Measurements from ENCODE around the gene CACNA1C.

The CACNA1C gene

DNA sequence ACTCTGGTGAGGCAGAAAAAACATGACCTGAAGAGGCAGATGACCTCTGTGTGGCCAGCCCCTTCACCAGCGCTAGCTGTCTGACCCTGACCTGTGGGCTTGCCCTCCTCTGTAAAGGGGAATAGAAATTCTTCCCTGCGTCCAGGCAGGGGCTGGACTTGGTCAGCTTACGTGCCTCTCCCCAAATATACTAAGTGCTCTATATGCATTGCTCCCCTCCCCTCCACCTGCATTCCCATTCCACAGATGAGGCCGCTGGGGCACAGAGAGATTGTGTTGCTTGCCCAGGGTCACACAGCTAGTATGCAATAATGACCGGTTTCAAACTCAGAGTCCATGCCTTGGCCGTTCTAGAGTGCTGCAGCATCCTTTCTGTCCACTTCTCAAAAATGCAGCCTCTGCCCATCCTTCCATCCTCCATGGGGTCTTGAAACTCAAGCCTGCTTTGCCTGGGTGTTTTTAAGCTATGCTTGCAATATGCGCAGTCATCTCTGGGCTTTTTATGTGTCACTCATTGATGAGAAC, 303.9 kb downstream of the CACNA1C start:
- Histone ChIP-seq H3K27me3 (replicated peaks; ENCODE audit: control insufficient read depth, insufficient read depth, low read length) (no peaks in the 10 kb centered on the region), H3K4me1 (ENCODE audit: control insufficient read depth, insufficient read depth, low read length) (peaks cover 24% of the 10 kb centered on the region), H3K9ac (ENCODE audit: low read length) (no peak overlapping the region), H3K4me3 (ENCODE audit: low read length) (no peak overlapping the region), H3K36me3 (ENCODE audit: control insufficient read depth, insufficient read depth, low read length, severe bottlenecking) (no peaks in the 10 kb centered on the region), H3K9me3 (ENCODE audit: control insufficient read depth, low read length) (no peaks in the 10 kb centered on the region)
- no peak for DNase-seq (ENCODE audit: low read depth)

DNA sequence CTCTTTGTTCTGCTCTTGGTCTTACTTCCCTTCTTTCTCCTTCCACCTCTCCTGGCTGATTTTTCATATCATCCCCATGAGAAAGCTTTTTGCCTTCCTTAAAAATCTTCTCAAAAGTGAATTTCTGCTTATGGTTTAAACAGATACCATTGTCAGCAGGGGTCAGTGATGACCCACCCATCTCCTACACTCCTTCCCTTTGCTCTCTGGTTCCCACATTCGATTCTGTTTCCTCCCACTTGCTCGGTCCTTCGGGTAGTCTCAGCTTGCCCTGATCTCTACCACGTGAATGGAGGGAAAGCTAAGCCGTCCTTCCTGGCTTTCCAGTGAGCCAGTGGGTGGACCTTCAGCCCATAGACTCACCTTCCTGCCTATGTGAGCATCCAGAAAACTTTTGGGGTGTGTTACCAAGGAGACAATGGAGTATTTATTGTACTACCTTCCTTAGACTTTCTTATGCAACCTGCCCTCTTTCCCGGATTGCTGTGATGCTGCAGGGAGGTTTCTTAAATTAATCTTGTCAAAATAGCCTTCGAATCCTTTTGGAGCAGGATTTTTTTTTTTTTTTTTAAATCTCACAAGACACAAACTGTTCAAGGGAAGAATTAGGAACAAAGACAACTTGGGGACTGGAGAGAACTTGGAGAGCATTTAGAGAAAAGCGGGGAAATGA, 306.3 kb downstream of the CACNA1C start:
- Histone ChIP-seq H3K4me3 (ENCODE audit: low read length) (no peak overlapping the region), H3K9me3 (ENCODE audit: control insufficient read depth, low read length) (no peaks in the 10 kb centered on the region), H3K4me1 (ENCODE audit: control insufficient read depth, insufficient read depth, low read length) (peaks cover 24% of the 10 kb centered on the region), H3K9ac (ENCODE audit: low read length) (peak overlapping the region; percentile 55), H3K36me3 (ENCODE audit: control insufficient read depth, insufficient read depth, low read length, severe bottlenecking) (no peaks in the 10 kb centered on the region), H3K27me3 (replicated peaks; ENCODE audit: control insufficient read depth, insufficient read depth, low read length) (no peaks in the 10 kb centered on the region)
- DNase-seq (ENCODE audit: low read depth): no peak

DNA sequence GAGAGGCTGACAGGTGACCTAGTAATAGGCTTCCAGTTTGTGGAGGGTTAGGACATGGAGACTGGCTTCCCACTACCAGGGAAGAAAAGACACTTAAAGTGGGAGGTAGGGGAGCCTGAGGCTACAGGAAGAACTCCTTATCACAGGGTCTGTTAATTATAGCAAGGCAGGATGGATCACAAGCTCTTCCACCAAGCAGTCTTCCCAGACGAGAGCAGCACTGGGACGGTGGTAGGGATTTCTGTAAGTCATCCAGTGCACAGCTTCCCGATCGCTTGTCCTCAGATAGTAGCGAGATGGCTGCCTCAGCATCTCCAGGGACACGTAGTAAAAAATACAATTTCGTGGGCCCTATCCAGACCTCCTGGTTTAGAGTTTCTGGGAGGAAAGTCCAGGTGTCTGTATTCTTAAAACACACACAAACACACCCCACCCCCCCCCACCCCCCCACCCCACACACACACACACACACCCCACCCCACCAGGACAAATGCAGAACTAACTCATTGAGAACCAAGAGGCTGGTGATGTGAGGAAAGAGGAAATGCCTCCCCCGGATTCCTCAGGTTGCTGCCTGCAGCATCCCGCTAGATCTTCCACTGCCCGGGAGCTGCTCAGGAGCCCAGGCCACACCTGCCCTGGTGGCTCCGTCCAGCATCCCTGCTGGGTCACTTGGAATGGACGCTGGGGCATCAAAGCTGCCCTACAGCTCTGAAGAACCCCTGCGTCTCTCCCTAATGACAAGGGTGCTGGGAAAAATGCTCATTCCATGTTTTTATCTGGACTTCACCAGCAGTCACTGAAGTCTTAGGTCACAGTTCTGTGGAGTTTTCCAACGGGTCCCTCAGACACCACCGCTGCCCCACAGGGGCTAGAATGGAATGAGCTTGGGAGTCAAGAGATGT, 307.2 kb downstream of the CACNA1C start:
- H3K27me3 ChIP-seq (replicated peaks; ENCODE audit: control insufficient read depth, insufficient read depth, low read length): no peaks in the 10 kb centered on the region
- H3K4me3 ChIP-seq (ENCODE audit: low read length): no peak overlapping the region
- peaks cover 21% of the 10 kb centered on the region for H3K4me1 ChIP-seq (ENCODE audit: control insufficient read depth, insufficient read depth, low read length)
- H3K9ac ChIP-seq (ENCODE audit: low read length): no peak overlapping the region
- DNase-seq (ENCODE audit: low read depth): no peak
- no peaks in the 10 kb centered on the region for H3K36me3 ChIP-seq (ENCODE audit: control insufficient read depth, insufficient read depth, low read length, severe bottlenecking)
- no peaks in the 10 kb centered on the region for H3K9me3 ChIP-seq (ENCODE audit: control insufficient read depth, low read length)

DNA sequence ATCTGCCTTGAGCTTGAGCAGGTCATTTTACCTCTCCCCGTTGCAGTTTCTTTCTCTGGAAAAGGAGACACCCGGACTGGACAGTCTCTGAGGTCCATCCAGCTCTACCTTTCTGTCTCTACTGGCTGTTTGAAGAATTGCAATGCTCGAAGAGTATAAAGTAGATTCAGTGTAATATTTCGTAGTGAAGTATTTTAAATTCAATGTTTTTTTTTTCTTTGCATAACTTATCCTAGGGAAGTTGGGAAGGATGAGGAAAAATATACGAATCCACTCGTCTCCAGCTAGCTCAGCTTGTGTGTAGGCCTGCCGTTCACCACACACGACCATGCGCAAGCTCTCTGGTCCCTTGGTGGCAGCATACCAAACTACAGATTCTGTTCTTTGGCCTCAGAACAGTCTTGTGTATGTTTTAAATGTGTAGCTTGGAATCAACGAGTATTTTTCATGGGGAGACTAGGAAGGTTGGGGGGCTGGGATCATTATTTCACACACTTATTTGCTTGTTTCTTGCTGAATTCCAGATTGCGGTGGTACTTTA, 307.9 kb downstream of the CACNA1C start:
- Histone ChIP-seq H3K36me3 (ENCODE audit: control insufficient read depth, insufficient read depth, low read length, severe bottlenecking) (no peaks in the 10 kb centered on the region), H3K4me1 (ENCODE audit: control insufficient read depth, insufficient read depth, low read length) (peaks cover 20% of the 10 kb centered on the region)
- no peak for DNase-seq (ENCODE audit: low read depth)

DNA sequence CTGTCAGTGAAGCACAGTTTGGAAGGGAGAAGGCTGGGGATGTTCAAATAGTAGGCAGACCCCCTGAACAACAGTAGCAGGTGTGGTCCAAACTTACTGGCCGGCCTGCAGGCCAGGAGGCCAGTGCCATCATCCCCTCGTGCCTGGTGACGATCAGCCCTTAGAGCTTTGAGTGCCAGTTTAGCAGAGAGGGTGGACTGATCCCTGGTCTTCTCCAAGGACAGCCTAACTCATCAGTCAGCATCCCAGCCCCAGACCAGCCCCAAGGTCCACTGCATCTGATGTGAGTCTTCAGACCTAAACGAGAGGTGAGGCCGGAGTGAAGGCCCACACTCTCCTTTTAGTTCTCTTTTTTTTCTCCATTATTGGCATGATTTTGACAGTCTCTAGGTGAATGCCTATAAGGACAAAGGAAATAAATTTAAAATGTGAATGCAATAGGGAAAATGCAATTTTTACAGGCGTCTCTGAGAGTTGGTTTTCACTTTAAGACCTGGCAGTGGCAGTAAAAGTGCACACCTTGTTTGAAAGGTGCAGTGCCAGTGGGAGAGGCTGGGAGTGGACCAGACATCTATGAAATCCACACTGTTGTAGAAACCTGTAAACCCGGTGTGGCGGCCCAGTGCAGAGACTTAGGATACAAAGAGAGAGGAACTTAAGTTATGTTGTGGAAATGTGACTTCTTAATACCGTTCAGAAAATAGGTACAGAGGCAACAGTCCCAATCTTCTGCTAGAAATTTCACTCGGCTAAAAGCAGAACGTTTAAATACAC, 311.2 kb downstream of the CACNA1C start:
- no peaks in the 10 kb centered on the region for H3K36me3 ChIP-seq (ENCODE audit: control insufficient read depth, insufficient read depth, low read length, severe bottlenecking)
- H3K9ac ChIP-seq (ENCODE audit: low read length): no peak overlapping the region
- no peaks in the 10 kb centered on the region for H3K9me3 ChIP-seq (ENCODE audit: control insufficient read depth, low read length)
- peaks cover 6% of the 10 kb centered on the region for H3K4me1 ChIP-seq (ENCODE audit: control insufficient read depth, insufficient read depth, low read length)
- no peak overlapping the region for H3K4me3 ChIP-seq (ENCODE audit: low read length)
- H3K27me3 ChIP-seq (replicated peaks; ENCODE audit: control insufficient read depth, insufficient read depth, low read length): no peaks in the 10 kb centered on the region
- DNase-seq (ENCODE audit: low read depth): no peak

More for the DNA sequence above, 307.9 kb downstream of the CACNA1C start:
- Histone ChIP-seq H3K9ac (ENCODE audit: low read length) (no peak overlapping the region), H3K27me3 (replicated peaks; ENCODE audit: control insufficient read depth, insufficient read depth, low read length) (no peaks in the 10 kb centered on the region), H3K4me3 (ENCODE audit: low read length) (no peak overlapping the region), H3K9me3 (ENCODE audit: control insufficient read depth, low read length) (no peaks in the 10 kb centered on the region)

DNA sequence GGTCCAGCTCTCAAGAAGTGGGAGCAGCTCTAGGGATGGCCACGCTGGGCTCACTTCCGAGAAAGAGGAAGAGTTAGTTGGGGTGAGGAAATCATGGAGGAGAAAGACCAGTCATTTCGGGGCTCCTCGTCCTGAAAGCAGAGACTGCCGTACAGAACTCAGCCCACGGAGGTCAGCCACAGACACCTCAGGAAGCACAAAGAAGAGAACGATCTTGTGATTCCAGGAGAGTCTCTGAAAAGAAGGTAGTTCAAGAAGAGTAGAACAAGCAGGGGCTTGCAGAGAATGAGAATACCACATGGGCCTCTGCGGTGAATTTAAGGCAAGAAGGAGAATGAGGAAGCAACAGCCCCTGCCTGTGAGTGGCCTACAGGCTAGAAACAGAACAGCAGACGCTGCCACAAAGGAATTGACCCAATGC, 311.9 kb downstream of the CACNA1C start:
- no peaks in the 10 kb centered on the region for H3K9me3 ChIP-seq (ENCODE audit: control insufficient read depth, low read length)
- peaks cover under 1% of the 10 kb centered on the region for H3K4me1 ChIP-seq (ENCODE audit: control insufficient read depth, insufficient read depth, low read length)
- DNase-seq (ENCODE audit: low read depth): no peak
- no peaks in the 10 kb centered on the region for H3K36me3 ChIP-seq (ENCODE audit: control insufficient read depth, insufficient read depth, low read length, severe bottlenecking)
- H3K9ac ChIP-seq (ENCODE audit: low read length): no peak overlapping the region
- no peak overlapping the region for H3K4me3 ChIP-seq (ENCODE audit: low read length)
- H3K27me3 ChIP-seq (replicated peaks; ENCODE audit: control insufficient read depth, insufficient read depth, low read length): no peaks in the 10 kb centered on the region

DNA sequence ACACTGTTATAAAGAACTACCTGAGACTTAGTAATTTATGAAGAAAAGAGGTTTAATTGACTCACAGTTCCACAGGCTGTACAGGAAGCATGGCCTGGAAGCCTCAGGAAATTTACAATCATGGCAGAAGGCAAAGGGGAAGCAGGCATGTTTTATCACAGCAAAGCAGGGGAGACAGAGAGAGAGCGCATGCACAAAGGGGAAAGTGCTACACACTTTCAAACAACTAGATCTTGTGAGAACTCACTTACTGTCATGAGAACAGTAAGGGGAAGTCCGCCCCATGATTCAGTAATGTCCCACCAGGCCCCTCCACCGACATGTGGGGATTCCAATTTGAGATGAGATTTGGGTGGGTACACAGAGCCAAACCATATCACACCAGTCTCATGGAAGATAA, 313.9 kb downstream of the CACNA1C start:
- H3K9me3 ChIP-seq (ENCODE audit: control insufficient read depth, low read length): no peaks in the 10 kb centered on the region
- H3K36me3 ChIP-seq (ENCODE audit: control insufficient read depth, insufficient read depth, low read length, severe bottlenecking): no peaks in the 10 kb centered on the region
- H3K27me3 ChIP-seq (replicated peaks; ENCODE audit: control insufficient read depth, insufficient read depth, low read length): no peaks in the 10 kb centered on the region
- no peak overlapping the region for H3K4me3 ChIP-seq (ENCODE audit: low read length)
- no peak overlapping the region for H3K9ac ChIP-seq (ENCODE audit: low read length)
- H3K4me1 ChIP-seq (ENCODE audit: control insufficient read depth, insufficient read depth, low read length): no peaks in the 10 kb centered on the region
- DNase-seq (ENCODE audit: low read depth): no peak

DNA sequence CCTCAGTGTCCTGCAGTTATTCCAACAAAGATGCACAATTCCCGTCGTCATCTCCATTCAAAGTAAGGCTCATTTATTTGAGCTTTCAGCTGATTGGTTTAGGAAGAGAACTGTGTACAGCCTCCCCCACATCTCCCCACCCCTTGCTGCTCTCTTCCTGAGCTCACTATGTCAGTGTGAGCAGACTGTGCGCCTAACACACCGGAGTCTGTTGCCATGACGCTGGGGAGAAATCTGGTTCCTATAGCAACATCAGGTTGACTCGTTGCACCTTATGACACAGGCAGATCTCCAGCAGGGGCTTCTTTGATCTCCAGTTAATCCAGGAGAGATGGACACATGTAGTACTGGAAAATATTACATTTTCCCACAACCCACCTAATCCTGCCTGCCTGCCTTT, 319.4 kb downstream of the CACNA1C start:
- H3K9me3 ChIP-seq (ENCODE audit: control insufficient read depth, low read length): no peaks in the 10 kb centered on the region
- no peaks in the 10 kb centered on the region for H3K36me3 ChIP-seq (ENCODE audit: control insufficient read depth, insufficient read depth, low read length, severe bottlenecking)
- no peak overlapping the region for H3K9ac ChIP-seq (ENCODE audit: low read length)
- DNase-seq (ENCODE audit: low read depth): no peak
- H3K4me1 ChIP-seq (ENCODE audit: control insufficient read depth, insufficient read depth, low read length): peaks cover 6% of the 10 kb centered on the region
- H3K4me3 ChIP-seq (ENCODE audit: low read length): no peak overlapping the region
- no peaks in the 10 kb centered on the region for H3K27me3 ChIP-seq (replicated peaks; ENCODE audit: control insufficient read depth, insufficient read depth, low read length)

DNA sequence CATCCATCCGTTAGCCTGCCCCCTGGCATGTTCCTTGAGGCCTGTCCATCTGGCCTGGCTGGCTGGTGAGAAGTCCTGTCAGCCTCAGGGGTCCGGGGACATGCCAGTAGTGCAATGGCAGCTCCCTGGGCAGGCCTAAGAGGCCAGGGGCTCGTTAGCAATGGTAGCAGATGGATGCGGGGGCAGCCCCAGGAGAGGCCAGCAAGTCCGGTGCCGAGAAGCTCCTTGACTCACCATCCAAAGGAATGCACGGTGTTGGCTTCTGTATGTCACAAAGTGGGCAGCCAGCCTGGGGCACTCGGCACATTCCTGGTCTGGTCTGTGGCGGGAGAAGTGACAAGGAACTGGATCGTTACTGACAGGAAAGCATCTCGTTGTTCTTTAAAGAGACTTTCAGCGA, 319.9 kb downstream of the CACNA1C start:
- Histone ChIP-seq H3K9me3 (ENCODE audit: control insufficient read depth, low read length) (no peaks in the 10 kb centered on the region), H3K9ac (ENCODE audit: low read length) (no peak overlapping the region), H3K27me3 (replicated peaks; ENCODE audit: control insufficient read depth, insufficient read depth, low read length) (no peaks in the 10 kb centered on the region), H3K4me3 (ENCODE audit: low read length) (no peak overlapping the region), H3K4me1 (ENCODE audit: control insufficient read depth, insufficient read depth, low read length) (peaks cover 6% of the 10 kb centered on the region), H3K36me3 (ENCODE audit: control insufficient read depth, insufficient read depth, low read length, severe bottlenecking) (no peaks in the 10 kb centered on the region)
- DNase-seq (ENCODE audit: low read depth): peak; percentile 44

DNA sequence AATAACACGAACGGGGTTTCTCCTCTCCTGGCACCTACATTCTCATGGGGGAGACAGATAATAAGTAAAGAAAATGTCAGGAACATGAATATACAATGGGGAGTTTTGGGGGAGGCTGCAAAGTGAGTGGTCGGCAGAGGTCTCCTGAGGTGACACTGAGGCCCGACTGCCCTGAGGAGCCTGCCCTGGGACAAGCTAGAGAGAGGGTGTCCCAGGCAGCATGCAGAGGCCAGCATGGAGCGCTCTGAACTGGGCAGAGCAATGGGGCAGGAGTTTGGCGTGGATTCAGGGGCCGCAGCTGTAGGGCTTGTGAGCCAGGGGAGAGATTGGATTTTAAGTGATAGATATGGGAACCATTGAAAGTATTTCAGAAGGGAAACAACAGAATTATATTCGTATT, 320.5 kb downstream of the CACNA1C start:
- Histone ChIP-seq H3K36me3 (ENCODE audit: control insufficient read depth, insufficient read depth, low read length, severe bottlenecking) (no peaks in the 10 kb centered on the region), H3K4me1 (ENCODE audit: control insufficient read depth, insufficient read depth, low read length) (peaks cover 6% of the 10 kb centered on the region)

More for the DNA sequence above, 320.5 kb downstream of the CACNA1C start:
- no peak overlapping the region for H3K9ac ChIP-seq (ENCODE audit: low read length)
- no peaks in the 10 kb centered on the region for H3K9me3 ChIP-seq (ENCODE audit: control insufficient read depth, low read length)
- DNase-seq (ENCODE audit: low read depth): no peak
- no peaks in the 10 kb centered on the region for H3K27me3 ChIP-seq (replicated peaks; ENCODE audit: control insufficient read depth, insufficient read depth, low read length)
- no peak overlapping the region for H3K4me3 ChIP-seq (ENCODE audit: low read length)
